ENCODE data around the gene ERI3. TPM values are rescaled to one million over a fixed set of nuclear protein-coding genes. Genes with fewer than 3 reads are reported as not detected.

The ERI3 gene
- total and polyA plus RNA-seq, 2 of the 4 experiments (the other 2 are of a cell fraction) = 56.6 to 70.9 TPM

DNA sequence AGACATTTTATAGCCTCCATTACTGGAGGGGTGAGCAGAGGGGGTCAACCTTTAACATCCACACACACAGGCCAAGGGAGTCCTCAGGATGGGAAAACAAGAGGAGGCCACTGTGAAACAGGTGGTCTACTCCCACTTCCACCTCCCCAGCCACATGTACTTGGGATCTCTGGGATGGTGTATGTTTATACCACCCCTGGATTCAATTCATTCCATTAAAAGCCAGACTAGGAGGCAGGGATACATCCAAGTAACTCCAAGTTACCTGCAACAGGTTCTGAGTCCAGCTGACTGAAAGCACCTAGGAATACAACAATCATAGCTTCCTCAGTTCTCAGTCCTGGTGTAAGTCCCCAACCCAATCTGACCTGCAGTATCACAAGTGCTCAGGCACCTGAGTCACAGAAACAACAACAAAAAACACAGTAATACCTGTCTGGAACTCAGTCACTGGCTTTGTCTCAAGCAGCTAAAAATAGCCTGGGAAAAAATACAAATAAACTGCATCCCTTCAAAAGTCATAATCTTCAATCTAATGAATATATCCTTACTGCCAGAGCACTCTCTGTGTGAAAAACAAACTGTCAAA lies 9.8 kb downstream of the ERI3 start:
- no peak overlapping the region for H3K9ac ChIP-seq (ENCODE audit: low read depth, low read length)
- H3K14ac ChIP-seq (replicated peaks; ENCODE audit: low read depth, low read length) = no peak overlapping the region
- CTCF ChIA-PET = no interaction called here
- POLR2A ChIA-PET (ENCODE audit: unreplicated experiment) = no interaction called here
- peaks cover 21 to 68% of the 10 kb centered on the region in 2 experiments for H3K79me1 ChIP-seq (ENCODE audit: low read depth in 1 of 2, low read length in 2 of 2)
- H4K5ac ChIP-seq (ENCODE audit: low read depth, low read length) = no peak overlapping the region
- no peak overlapping the region for H2BK15ac ChIP-seq (ENCODE audit: low read depth, low read length)
- no peak overlapping the region for H3K4ac ChIP-seq (ENCODE audit: low read depth, low read length)
- H2AK5ac ChIP-seq (ENCODE audit: low read depth, low read length) = no peak overlapping the region
- dilution Hi-C loops (cut with HindIII; ENCODE audit: low sequenced_read_pairs, unreplicated experiment) = no loop called here
- no peak overlapping the region for H4K8ac ChIP-seq (ENCODE audit: low read depth in 2 of 2, low read length in 2 of 2)
- H2BK20ac ChIP-seq (ENCODE audit: low read depth, low read length) = no peak overlapping the region
- H2BK120ac ChIP-seq (ENCODE audit: low read depth, low read length) = no peak overlapping the region
- H4K20me1 ChIP-seq (ENCODE audit: insufficient read depth, low read length) = peaks cover 23% of the 10 kb centered on the region
- BruUV-seq (replicated peaks) = no TSS peak
- no peak overlapping the region for H2AFZ ChIP-seq (replicated peaks; ENCODE audit: low read length, poor library complexity)
- H3K27me3 ChIP-seq (ENCODE audit: control insufficient read depth, insufficient read depth, low read length) = no peaks in the 10 kb centered on the region
- H2AK9ac ChIP-seq (replicated peaks; ENCODE audit: low read depth, low read length, poor library complexity) = no peak overlapping the region
- peaks cover 4% of the 10 kb centered on the region; the same call in 1 of the 2 replicates for H3K9me1 ChIP-seq (ENCODE audit: insufficient read depth, low read length)
- H3K9me3 ChIP-seq (ENCODE audit: control insufficient read depth, insufficient read depth, low read length) = no peaks in the 10 kb centered on the region
- H3K23ac ChIP-seq (ENCODE audit: low read depth, low read length) = no peak overlapping the region
- H3K4me3 ChIP-seq (ENCODE audit: insufficient read depth, low read depth, low read length) = no peak overlapping the region
- intact Hi-C loops (cut with micrococcal nuclease) = no loop called here
- no peak overlapping the region for H3K56ac ChIP-seq (ENCODE audit: extremely low read depth, insufficient read depth, low read length)
- no peak overlapping the region for H4K91ac ChIP-seq (ENCODE audit: insufficient read depth, low read depth, low read length)
- in situ Hi-C loops (cut with MboI; ENCODE audit: low sequenced_read_pairs) = no loop called here
- no peak overlapping the region for H3K4me2 ChIP-seq (ENCODE audit: low read depth, low read length)
- H3K18ac ChIP-seq (ENCODE audit: low read depth, low read length) = no peak overlapping the region
- DNase-seq (no peak), ATAC-seq (ENCODE audit: low read depth) (no peak)
- H3K4me1 ChIP-seq (ENCODE audit: control insufficient read depth, insufficient read depth, low read length) = no peaks in the 10 kb centered on the region; the same call in 1 of the 2 replicates
- TF ChIP-seq MAZ (IDR thresholded peaks at IDR 0.05; ENCODE audit: borderline replicate concordance, low read depth, low read length) (no peak), BHLHE40 (IDR thresholded peaks at IDR 0.05; ENCODE audit: low read depth, low read length) (no peak), SMC3 (IDR thresholded peaks at IDR 0.05; ENCODE audit: low read depth, low read length) (no peak), CEBPB (IDR thresholded peaks at IDR 0.05; ENCODE audit: low read depth, low read length) (no peak), RAD21 (IDR thresholded peaks at IDR 0.05; ENCODE audit: low read length) (no peak), RCOR1 (IDR thresholded peaks at IDR 0.05; ENCODE audit: insufficient replicate concordance, low read length) (no peak), RFX5 (IDR thresholded peaks at IDR 0.05; ENCODE audit: low read depth, low read length) (no peak), NFE2L2 (IDR thresholded peaks at IDR 0.05; ENCODE audit: low read depth, low read length) (no peak), FOS (IDR thresholded peaks at IDR 0.05; ENCODE audit: low read depth, low read length) (no peak), MXI1 (IDR thresholded peaks at IDR 0.05; ENCODE audit: borderline replicate concordance, low read depth, low read length) (no peak), CHD1 (IDR thresholded peaks at IDR 0.05; ENCODE audit: low read depth, low read length) (no peak), POLR2A (IDR thresholded peaks at IDR 0.05; ENCODE audit: low read depth, low read length) (no peak), MAFK (IDR thresholded peaks at IDR 0.05; ENCODE audit: low read depth, low read length) (no peak), USF2 (IDR thresholded peaks at IDR 0.05; ENCODE audit: low read depth, low read length) (no peak)
- TF ChIP-seq, protein P1, sequence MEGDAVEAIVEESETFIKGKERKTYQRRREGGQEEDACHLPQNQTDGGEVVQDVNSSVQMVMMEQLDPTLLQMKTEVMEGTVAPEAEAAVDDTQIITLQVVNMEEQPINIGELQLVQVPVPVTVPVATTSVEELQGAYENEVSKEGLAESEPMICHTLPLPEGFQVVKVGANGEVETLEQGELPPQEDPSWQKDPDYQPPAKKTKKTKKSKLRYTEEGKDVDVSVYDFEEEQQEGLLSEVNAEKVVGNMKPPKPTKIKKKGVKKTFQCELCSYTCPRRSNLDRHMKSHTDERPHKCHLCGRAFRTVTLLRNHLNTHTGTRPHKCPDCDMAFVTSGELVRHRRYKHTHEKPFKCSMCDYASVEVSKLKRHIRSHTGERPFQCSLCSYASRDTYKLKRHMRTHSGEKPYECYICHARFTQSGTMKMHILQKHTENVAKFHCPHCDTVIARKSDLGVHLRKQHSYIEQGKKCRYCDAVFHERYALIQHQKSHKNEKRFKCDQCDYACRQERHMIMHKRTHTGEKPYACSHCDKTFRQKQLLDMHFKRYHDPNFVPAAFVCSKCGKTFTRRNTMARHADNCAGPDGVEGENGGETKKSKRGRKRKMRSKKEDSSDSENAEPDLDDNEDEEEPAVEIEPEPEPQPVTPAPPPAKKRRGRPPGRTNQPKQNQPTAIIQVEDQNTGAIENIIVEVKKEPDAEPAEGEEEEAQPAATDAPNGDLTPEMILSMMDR (conservative IDR thresholded peaks at IDR 0.05; ENCODE audit: low read depth, low read length) = no peak
- TF ChIP-seq, protein P2, sequence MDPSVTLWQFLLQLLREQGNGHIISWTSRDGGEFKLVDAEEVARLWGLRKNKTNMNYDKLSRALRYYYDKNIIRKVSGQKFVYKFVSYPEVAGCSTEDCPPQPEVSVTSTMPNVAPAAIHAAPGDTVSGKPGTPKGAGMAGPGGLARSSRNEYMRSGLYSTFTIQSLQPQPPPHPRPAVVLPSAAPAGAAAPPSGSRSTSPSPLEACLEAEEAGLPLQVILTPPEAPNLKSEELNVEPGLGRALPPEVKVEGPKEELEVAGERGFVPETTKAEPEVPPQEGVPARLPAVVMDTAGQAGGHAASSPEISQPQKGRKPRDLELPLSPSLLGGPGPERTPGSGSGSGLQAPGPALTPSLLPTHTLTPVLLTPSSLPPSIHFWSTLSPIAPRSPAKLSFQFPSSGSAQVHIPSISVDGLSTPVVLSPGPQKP (IDR thresholded peaks at IDR 0.05; ENCODE audit: borderline replicate concordance, low read depth, low read length) = no peak
- H3K27ac ChIP-seq (ENCODE audit: insufficient read depth, low read length) = no peak overlapping the region
- H3K36me3 ChIP-seq (ENCODE audit: control insufficient read depth, insufficient read depth, low read length) = peaks cover 2% of the 10 kb centered on the region
- no peak overlapping the region for H2BK5ac ChIP-seq (ENCODE audit: low read depth, low read length, poor library complexity, severe bottlenecking)

All from IMR-90 (cell line).